H1 (cell line): ENCODE results near the gene TMEM45B.

Source experiments
- CBX5 ChIP-seq: fragments of 300-800, 300-1000 bp; sonication (generic); IDR thresholded peaks from 2 replicates; pipeline ENCODE4 v1.7.1; 2016; ENCODE audit warnings: antibody characterized with exemption, low read length, low read depth
- CTCF ChIP-seq, 3 experiments: IDR thresholded peaks; 1 replicate in 2 of 3; 2 replicates in 1 of 3; pipeline versions ENCODE4 v1.5.1 to v1.6.1; 2011; ENCODE audit warnings: low read length in 3 of 3, mild to moderate bottlenecking in 3 of 3, inconsistent platforms in 2 of 3, low read depth in 1 of 3, moderate library complexity in 1 of 3; ENCODE audit not compliant: insufficient read depth in 1 of 3; ENCODE audit errors: control extremely low read depth in 1 of 3

GRCh38 chr11:129815596-129816461, at the start of gene TMEM45B:
- TF ChIP-seq CBX5: no peak
- TF ChIP-seq CTCF (IDR thresholded peaks at IDR 0.05; ENCODE audit: control extremely low read depth in 1 of 3, insufficient read depth in 1 of 3, low read depth in 1 of 3, low read length in 3 of 3): no peak
